NCI-H345 treated with DMSO at 0.1 percent for 48 hours (cell line): Measurements from ENCODE around the gene PGLYRP4.
A peak's percentile ranks its signal among the peaks of the same experiment; 100 is the strongest.
"Not testable (repeated sequence)": the region's sequence is repeated elsewhere in the genome, so short reads cannot be mapped to it uniquely, and the experiment has no call there.

Experiments
- DNase-seq: peaks from one replicate; lab custom pipeline; 2025; ENCODE audit not compliant: unreplicated experiment; lab: John Stamatoyannopoulos, UW

PGLYRP4 gene

GRCh38 chr1:153357076-153357852 lies 8.6 kb upstream of the PGLYRP4 start:
- no peak for DNase-seq

- no peak for DNase-seq
These were observed 7.9 kb upstream of the PGLYRP4 start for GRCh38 chr1:153356392-153357075.

- DNase-seq: peak; percentile 78
These were observed 6.9 kb upstream of the PGLYRP4 start for GRCh38 chr1:153355445-153356071.

- DNase-seq: no peak
These were observed 6.0 kb upstream of the PGLYRP4 start for GRCh38 chr1:153354515-153355193.

- peak; percentile 18 for DNase-seq
These were observed 4.7 kb upstream of the PGLYRP4 start for GRCh38 chr1:153353226-153353947.

- peak; percentile 94 for DNase-seq
These were observed 3.9 kb upstream of the PGLYRP4 start for GRCh38 chr1:153352523-153352922.

GRCh38 chr1:153350321-153350957 lies 1.8 kb upstream of the PGLYRP4 start:
- no peak for DNase-seq

- peak; percentile 95 for DNase-seq
These were observed 1.0 kb upstream of the PGLYRP4 start for GRCh38 chr1:153349363-153350320.

GRCh38 chr1:153347856-153348255 lies 785 bp downstream of the PGLYRP4 start:
- DNase-seq: no peak

- DNase-seq: not testable (repeated sequence)
These were observed 1.6 kb downstream of the PGLYRP4 start for GRCh38 chr1:153347049-153347448.

GRCh38 chr1:153346077-153346723 lies 2.4 kb downstream of the PGLYRP4 start:
- DNase-seq: peak; percentile 96

GRCh38 chr1:153345187-153346076 lies 3.2 kb downstream of the PGLYRP4 start:
- DNase-seq: peak; percentile 95

- DNase-seq: no peak
These were observed 4.0 kb downstream of the PGLYRP4 start for GRCh38 chr1:153344718-153345025.

- DNase-seq: no peak
These were observed 4.6 kb downstream of the PGLYRP4 start for GRCh38 chr1:153343811-153344717.

GRCh38 chr1:153343040-153343681 lies 5.5 kb downstream of the PGLYRP4 start:
- DNase-seq: no peak

GRCh38 chr1:153342178-153342577 lies 6.5 kb downstream of the PGLYRP4 start:
- DNase-seq: no peak
